Stimulated activated CD4-positive, alpha-beta T cell treated with anti-CD3 and anti-CD28 coated beads, TNF-alpha, amount 100 ng/mL, for 4 hours (primary cell): ENCODE results near the gene RPL18A.

Source experiments
- DNase-seq, 3 experiments: peaks; one replicate each; pipeline ENCODE4 v3.0.0-alpha.2; 2020; ENCODE audit warnings: low read depth in 3 of 3

Gene RPL18A

DNA sequence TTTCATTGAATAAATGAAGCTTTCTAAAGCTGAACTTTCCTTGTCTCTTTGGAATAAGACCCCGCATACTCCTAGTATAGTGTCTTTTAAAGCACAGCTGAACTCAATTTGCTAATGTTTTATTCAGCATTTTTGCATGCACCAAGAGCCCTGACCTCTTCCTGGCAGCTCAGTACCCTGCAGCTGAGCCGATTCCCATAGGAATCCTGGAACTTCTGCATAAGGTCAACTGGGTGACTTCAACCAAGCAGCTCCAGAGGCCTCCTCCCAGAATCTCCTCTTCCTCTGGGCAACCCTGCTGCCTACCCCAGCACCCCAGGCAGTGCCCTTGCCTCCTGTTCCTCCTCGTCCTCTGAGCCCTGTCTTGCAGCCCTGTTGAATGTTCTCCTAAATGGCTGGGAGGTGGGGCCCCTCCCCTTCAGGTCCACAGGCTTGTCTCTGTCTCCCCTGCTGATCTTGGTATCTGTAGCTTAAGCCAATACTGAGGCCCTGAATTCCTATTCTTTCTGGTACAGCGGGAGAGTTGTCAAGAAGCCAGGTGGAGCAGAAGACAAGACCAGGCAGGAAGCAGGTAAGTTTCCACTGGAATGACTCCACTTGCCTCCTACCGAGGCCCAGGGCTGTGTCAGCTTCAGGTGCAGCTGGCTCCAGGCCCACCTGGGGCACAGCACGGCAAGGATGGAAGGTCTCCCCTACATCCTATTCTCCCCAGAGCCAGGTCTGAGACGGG lies 49.5 kb downstream of the RPL18A start:
- DNase-seq = no peak

DNA sequence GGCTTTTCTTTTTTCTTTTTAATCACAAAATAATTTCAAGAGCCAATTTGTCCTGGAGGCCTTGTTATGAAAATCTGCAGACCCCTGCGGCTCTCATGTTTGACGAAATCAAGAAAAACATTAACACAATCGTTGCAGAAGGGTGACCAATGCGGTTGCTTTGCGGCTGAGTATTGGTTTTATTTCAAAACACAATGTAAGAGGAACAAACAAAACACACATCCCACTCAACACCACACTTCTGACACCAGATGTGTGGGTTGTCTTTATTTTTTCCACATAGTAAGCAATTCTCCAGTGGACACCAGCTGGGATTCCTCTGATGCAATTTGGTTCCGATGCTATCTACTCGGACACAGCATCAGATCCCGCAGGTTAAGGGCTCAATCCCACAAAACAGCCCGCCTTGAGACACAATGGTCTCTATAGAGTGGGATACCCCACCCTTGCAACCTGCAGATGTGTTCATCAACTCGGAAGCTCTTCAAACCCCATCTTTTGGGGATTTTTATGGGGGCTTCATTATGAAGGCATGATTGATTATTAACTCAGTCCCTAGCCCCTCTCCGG lies 51.2 kb downstream of the RPL18A start:
- DNase-seq = no peak
